ENCODE data around the gene COL19A1. TPM values are rescaled to one million over a fixed set of nuclear protein-coding genes. Genes with fewer than 3 reads are reported as not detected.

The COL19A1 gene
- total RNA-seq, 2 donors from 2014 or later = 0.07 TPM; not detected in 1

DNA sequence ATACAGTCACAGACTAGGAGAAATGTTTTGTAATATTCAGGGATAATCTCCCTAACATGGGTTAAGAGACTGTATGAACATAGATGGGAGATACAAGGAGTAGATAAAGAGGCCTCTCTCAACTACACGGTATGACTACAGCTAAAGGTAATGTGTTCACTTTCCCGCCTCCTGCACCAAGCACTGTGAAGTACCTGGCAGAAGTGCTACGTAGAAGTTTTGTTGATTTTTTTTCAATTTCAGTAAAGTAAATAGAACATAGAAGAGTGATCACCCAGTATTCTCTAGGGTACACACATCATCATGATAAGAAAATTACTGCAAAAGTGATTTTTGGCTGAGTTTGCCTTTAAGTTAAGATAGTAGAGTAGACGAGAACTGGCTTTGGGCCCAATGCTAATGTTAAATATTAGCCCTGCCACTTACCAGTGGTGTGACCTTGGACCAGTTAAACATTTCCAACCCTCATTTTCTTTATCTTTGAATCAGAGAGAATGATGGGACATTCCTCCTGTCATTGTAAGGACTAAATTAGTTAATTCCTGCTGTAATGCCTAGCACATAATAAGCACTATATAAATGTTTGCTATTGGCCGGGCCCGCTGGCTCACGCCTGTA is 253.0 kb downstream of the COL19A1 start:
- DNase-seq (ENCODE audit: low spot score) (no peak), ATAC-seq (ENCODE audit: insufficient number of reproducible peaks, low FRiP score, low read depth) (no peak)
- no peak overlapping the region for H3K27ac ChIP-seq
- no peaks in the 10 kb centered on the region for H3K4me1 ChIP-seq (ENCODE audit: control insufficient read depth in 1 of 2, low read depth in 2 of 2)
- no peak overlapping the region for H3K4me3 ChIP-seq
- H3K9me3 ChIP-seq = no peaks in the 10 kb centered on the region
- no peaks in the 10 kb centered on the region for H3K27me3 ChIP-seq (replicated peaks; ENCODE audit: insufficient read depth)
- TF ChIP-seq, protein P1, sequence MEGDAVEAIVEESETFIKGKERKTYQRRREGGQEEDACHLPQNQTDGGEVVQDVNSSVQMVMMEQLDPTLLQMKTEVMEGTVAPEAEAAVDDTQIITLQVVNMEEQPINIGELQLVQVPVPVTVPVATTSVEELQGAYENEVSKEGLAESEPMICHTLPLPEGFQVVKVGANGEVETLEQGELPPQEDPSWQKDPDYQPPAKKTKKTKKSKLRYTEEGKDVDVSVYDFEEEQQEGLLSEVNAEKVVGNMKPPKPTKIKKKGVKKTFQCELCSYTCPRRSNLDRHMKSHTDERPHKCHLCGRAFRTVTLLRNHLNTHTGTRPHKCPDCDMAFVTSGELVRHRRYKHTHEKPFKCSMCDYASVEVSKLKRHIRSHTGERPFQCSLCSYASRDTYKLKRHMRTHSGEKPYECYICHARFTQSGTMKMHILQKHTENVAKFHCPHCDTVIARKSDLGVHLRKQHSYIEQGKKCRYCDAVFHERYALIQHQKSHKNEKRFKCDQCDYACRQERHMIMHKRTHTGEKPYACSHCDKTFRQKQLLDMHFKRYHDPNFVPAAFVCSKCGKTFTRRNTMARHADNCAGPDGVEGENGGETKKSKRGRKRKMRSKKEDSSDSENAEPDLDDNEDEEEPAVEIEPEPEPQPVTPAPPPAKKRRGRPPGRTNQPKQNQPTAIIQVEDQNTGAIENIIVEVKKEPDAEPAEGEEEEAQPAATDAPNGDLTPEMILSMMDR (IDR thresholded peaks at IDR 0.05) = no peak
- no peaks in the 10 kb centered on the region for H3K36me3 ChIP-seq

DNA sequence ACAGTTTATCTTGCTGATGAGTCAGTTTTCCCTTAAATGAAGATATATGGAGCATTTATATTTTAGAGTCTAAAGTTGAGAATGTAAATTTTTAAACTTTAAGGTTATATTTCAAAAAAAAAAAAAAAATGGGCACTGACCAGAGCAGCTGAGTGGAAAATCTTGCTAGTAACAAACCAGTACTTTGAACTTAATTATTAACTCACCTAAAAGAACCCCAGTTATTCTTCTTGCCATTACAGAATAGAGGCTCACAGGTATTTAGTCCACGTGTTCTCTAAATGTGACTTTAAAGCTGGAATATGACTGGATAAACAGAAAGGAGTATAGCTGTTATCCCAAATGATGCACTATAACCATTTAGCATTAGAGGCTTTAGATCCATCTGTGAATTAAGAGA is 258.1 kb downstream of the COL19A1 start:
- no peak overlapping the region for H3K27ac ChIP-seq
- TF ChIP-seq, protein P1 (IDR thresholded peaks at IDR 0.05) = no peak
- no peaks in the 10 kb centered on the region for H3K27me3 ChIP-seq (replicated peaks; ENCODE audit: insufficient read depth)
- DNase-seq (ENCODE audit: low spot score) (no peak), ATAC-seq (ENCODE audit: insufficient number of reproducible peaks, low FRiP score, low read depth) (no peak)
- no peaks in the 10 kb centered on the region for H3K4me1 ChIP-seq (ENCODE audit: control insufficient read depth in 1 of 2, low read depth in 2 of 2)
- no peaks in the 10 kb centered on the region for H3K9me3 ChIP-seq
- no peak overlapping the region for H3K4me3 ChIP-seq
- H3K36me3 ChIP-seq = no peaks in the 10 kb centered on the region

DNA sequence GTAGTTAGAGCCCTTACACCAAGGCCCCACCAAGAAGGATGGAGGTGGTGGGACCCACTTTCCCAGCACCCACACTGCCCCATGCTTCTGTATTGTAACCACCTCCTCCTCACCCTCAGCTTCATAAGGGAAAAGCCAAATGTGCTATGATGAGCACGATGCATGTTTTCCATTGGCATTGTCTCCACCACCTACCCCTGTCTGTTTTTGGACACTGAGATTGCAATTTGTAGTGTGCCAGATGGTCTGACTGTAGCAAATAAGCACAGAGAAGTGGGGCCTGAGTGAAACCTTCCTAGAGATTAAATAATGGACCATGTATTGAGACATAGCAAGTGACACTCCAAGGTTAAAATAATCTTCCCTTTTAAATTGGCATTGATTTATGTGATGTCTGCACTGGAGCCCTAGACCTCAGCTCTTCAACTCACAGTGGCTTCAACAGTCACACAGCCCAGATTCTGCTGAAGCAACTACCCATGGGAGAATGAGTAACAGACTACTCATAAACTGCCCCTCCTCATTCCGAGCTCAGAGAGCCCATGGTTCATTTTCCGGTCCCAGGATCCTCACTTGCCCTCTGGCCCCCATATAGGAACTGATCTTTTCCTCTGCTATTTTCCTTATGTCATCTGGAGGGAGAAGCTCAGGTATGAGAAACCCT is 258.7 kb downstream of the COL19A1 start:
- no peak for ATAC-seq (ENCODE audit: insufficient number of reproducible peaks, low FRiP score, low read depth)
- Histone ChIP-seq H3K9me3 (no peaks in the 10 kb centered on the region), H3K27ac (no peak overlapping the region), H3K4me3 (no peak overlapping the region), H3K36me3 (no peaks in the 10 kb centered on the region), H3K27me3 (replicated peaks; ENCODE audit: insufficient read depth) (no peaks in the 10 kb centered on the region), H3K4me1 (ENCODE audit: control insufficient read depth in 1 of 2, low read depth in 2 of 2) (no peaks in the 10 kb centered on the region)
- TF ChIP-seq, protein P1 (IDR thresholded peaks at IDR 0.05) = no peak
- no peak for DNase-seq (ENCODE audit: low spot score)

DNA sequence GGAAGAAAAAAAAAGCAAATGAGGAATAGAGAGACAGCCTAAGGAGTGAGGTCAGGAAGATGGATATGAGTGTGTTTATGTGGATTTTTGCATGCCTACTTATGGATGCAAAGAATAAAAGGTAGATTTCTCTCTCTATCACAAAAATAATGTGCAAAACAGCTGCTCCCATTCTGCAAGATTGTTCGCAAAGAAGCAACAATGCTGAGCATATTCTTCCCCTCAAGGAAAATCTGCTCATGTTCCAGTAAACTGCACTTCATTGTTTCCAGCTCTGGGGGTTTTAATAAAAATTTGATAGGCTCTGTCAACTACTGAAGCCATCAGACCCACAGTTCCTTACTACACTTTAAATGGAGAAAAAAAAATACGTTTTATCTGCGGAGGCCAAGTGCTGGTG is 259.2 kb downstream of the COL19A1 start:
- Histone ChIP-seq H3K36me3 (no peaks in the 10 kb centered on the region), H3K4me3 (no peak overlapping the region), H3K27me3 (replicated peaks; ENCODE audit: insufficient read depth) (no peaks in the 10 kb centered on the region), H3K9me3 (no peaks in the 10 kb centered on the region), H3K4me1 (ENCODE audit: control insufficient read depth in 1 of 2, low read depth in 2 of 2) (no peaks in the 10 kb centered on the region), H3K27ac (no peak overlapping the region)
- TF ChIP-seq, protein P1 (IDR thresholded peaks at IDR 0.05) = no peak
- ATAC-seq (ENCODE audit: insufficient number of reproducible peaks, low FRiP score, low read depth) (no peak), DNase-seq (ENCODE audit: low spot score) (no peak)

DNA sequence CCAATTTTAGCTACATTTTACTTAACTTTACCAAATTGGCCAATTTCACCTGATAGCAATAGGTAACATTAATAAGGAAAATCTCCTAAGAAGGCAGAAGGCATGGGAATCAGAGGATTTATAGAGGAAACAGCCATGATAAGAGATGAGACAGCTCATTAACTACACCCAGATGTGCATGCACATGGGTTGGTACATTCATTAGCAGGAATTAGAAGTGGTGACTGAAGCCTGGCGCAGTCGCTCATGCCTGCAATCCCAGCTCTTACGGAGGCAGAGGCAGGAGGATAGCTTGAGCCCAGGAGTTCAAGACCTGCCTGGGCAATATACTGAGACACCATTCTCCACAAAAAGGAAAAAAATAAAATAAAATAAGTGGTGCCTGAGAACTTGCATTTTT is 263.0 kb downstream of the COL19A1 start:
- H3K27ac ChIP-seq = no peak overlapping the region
- no peaks in the 10 kb centered on the region for H3K36me3 ChIP-seq
- DNase-seq (ENCODE audit: low spot score) = no peak
- no peak overlapping the region for H3K4me3 ChIP-seq
- ATAC-seq (ENCODE audit: insufficient number of reproducible peaks, low FRiP score, low read depth) = no peak
- TF ChIP-seq, protein P1 (IDR thresholded peaks at IDR 0.05) = no peak
- H3K9me3 ChIP-seq = no peaks in the 10 kb centered on the region
- no peaks in the 10 kb centered on the region for H3K4me1 ChIP-seq (ENCODE audit: control insufficient read depth in 1 of 2, low read depth in 2 of 2)
- no peaks in the 10 kb centered on the region for H3K27me3 ChIP-seq (replicated peaks; ENCODE audit: insufficient read depth)

Measured in thoracic aorta (tissue), 2 donors.